ENCODE data around the gene SMARCA4.
"Not testable (repeated sequence)": the region's sequence is repeated elsewhere in the genome, so short reads cannot be mapped to it uniquely, and the experiment has no call there.

Gene SMARCA4

DNA sequence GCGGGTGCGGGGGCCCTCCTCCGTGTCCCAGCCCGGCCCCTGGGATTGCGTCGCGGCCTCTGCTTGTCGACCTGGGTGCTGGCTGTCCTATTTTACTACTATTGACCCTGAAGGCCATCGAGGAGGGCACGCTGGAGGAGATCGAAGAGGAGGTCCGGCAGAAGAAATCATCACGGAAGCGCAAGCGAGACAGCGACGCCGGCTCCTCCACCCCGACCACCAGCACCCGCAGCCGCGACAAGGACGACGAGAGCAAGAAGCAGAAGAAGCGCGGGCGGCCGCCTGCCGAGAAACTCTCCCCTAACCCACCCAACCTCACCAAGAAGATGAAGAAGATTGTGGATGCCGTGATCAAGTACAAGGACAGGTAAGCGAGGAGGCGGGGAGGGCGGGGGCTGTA lies 80.4 kb downstream of the SMARCA4 start:
- DNase-seq = no peak

DNA sequence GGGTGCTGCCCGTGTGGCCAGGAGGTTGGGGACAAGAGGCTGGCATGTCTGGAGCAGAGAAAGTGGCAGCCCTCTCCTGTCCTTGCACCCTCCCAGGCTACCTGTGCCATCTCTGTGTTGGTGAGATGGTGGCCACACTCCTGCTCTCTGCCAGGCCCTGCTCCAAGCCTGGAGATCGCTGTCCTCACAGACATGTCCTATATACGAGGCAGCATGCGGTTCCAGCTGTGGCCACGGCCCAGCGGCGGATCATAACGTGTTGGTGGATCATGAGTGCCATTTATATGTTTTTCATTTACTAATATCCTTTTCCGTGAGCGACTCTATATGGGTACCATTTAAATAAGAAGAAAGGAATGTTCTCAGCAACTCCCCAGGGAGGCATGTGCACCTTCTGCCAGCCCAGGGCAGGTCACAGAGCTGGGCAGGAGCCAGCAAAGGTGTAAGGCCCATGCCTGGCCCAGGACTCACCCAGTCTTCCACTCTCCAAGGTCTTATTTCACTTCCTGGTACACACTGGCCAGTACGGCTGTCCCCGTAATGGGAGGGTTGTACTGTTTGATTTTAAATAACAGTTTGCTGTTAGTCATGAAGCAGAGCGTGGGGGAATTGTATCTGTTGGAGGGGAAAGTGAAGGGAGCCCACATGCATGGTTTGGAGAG lies 81.3 kb downstream of the SMARCA4 start:
- DNase-seq = no peak

DNA sequence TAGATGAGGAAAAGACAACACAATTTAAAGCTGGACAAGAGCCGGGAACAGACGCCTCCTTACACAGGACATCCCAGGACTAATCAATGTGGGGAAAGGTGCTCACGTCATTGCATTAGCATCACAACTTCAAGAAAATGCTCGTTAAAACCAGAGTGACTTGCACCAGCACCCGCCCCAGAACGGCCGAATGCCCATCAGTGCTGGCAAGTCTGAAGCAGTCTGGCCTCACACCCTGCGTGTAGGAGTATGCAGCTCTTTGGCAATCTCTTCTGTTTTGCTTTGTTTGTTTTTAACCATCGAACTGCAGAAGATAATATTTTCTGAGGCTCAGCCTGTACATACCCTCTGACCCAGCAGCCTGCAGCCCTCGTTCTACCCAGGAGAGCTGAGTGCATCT lies 83.6 kb downstream of the SMARCA4 start:
- no peak for DNase-seq

DNA sequence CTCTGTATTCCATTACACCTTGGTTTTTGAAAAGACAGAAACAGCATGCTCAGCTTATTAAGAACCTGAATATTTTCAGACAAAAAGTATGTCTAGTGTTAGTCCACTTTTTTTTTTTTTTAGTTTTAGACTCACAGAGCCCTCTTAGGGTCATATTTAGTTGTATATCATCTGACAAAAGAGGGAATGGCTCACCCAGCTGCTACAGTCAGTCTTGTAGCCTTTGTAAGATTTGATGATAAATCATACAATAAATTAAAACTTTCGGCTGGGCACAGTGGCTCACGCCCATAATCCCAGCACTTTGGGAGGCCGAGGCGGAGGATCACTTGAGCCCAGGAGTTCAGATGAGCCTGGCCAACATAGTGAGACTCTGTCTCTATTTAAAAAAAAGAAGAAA lies 84.7 kb downstream of the SMARCA4 start:
- no peak for DNase-seq

DNA sequence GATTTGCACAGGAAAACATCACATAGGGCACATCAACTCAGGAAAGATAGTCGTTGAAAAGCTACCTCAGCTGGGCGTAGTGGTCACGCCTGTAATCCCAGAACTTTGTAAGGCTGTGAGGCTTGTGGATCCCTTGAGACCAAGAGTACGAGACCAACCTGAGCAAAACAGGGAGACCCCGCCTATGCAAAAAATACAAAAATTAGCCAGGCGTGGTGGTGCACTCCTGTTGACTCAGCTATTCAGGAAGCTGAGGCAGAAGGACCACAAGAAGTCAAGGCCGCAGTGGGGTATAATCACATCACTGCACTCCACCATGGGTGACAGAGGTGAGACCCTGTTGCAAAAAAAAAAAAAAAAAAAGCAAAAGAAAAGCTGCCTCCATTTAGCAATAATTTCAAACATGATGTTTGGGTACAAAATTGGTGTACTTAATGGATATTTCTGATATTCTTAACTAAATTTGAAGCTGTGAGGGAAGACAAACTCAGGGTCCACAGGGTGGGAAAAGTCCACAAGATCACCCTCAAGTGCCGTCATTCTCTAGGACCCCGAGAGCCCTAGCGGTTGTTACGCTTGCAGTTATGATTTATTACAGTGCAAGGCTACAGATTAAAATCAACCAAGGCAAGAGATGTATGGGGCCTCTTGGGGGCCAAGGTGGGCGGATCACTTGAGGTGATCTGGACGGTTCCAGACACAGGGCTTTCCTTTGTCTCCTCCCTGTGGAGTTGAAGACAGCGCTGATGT lies 86.0 kb downstream of the SMARCA4 start:
- no peak for DNase-seq

DNA sequence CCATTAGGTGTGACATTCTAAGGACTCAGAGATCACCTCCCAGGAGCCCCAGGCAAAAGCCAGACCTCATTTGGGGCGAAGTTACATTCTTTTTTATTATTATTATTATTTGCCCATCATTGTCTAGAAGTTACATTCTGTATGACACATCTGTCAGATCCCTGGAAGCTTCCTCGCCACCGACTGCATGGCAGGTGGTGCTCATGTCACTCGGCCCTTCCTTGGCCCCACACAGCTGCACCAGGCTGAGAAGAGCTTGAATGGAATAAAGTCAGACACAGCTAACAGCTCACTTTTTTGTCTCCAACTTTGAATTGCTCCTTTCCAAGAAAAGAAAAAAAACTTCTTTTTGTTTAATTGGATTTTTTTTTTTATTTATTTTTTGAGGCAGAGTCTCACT lies 87.0 kb downstream of the SMARCA4 start:
- no peak for DNase-seq

DNA sequence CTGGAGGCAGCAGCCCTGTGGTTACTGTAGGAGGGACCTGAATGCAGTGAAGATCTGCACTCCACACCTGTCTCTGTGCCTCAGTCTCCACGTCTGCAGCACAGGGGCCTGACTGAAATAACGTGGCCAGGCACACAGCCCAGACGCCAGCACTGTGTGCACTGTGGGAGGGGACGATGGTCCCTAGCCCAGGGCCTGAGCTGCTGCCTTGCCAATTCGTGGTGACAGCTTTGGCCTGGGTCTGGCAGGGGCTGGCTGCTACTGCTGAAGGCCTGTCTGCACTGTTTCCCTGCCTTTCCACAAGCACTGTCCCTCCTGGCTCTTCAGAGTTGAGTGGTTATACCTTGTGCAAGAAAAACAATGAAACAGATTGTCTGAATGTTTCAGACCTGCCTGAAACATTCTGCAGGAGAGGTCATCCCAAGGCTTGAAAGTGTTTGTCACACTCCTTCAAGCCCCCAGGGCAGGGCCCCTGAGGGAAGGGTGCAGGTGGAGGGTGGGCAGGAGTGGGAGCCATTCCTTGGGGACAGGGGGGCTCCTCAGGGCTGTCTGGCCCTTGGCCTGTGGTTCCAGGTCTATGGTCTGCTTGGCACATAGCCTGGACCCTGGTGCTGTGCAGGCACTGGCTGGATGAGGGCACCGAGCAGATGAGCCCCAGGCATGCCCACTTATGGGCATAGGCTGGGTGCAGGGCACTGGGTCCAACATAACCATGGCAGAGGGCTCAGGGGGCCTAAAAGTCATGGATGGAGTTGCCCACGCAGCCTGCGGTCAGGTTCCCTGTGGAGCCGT lies 89.7 kb downstream of the SMARCA4 start:
- DNase-seq = no peak

DNA sequence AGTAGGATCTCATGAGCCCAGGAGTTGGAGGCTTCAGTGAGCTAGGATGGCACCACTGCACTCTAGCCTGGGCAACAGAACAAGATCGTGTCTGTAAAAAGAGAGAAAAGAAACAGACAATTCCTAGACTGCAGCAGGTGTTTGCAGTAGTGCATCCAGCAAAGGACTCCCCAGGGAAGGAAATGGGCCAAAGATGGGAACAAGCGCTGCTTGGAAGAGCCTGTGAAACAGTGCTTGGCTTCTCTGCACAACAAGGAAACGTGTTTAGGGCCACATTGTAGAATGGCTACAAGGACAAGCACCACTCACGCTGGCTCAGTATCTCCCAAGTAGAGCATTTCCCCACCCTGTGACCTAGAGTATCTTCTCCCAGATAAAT lies 93.0 kb downstream of the SMARCA4 start:
- no peak for DNase-seq

DNA sequence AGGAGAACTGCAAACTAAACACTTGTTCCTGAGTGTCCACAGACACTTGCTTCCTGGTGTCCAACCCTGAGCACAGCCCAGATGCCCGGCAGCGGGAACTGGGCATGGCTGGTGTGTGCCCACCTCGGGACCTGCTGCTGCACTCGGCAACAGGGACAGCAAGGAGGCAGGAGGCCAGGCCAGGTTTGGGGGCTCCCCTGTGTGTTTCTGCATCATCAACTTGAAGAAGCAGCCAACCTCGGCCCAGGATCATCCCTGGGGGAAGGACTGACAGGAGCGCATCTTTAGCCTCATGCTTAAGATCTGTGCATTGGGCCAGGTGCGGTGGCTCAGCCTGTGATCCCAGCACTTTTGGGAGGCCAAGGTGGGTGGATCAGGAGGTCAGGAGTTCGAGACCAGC lies 93.4 kb downstream of the SMARCA4 start:
- no peak for DNase-seq

DNA sequence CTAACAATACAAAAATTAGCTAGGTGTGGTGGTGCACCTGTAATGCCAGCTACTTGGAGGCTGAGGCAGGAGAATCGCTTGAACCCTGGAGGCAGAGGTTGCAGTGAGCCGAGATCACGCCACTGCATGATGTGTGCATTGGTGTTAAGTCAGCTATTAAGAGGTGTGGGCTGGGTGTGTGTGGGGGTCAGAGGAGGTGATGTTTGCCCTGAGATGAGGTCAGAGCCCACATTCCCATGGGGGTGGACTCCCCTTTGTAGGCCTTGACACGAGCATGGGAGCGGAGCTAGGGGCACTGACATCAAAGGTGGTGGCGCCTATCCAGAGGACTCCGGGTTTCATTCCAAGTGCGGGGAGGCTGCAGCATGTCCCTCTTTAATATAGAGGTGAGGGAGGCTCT lies 93.8 kb downstream of the SMARCA4 start:
- no peak for DNase-seq

DNA sequence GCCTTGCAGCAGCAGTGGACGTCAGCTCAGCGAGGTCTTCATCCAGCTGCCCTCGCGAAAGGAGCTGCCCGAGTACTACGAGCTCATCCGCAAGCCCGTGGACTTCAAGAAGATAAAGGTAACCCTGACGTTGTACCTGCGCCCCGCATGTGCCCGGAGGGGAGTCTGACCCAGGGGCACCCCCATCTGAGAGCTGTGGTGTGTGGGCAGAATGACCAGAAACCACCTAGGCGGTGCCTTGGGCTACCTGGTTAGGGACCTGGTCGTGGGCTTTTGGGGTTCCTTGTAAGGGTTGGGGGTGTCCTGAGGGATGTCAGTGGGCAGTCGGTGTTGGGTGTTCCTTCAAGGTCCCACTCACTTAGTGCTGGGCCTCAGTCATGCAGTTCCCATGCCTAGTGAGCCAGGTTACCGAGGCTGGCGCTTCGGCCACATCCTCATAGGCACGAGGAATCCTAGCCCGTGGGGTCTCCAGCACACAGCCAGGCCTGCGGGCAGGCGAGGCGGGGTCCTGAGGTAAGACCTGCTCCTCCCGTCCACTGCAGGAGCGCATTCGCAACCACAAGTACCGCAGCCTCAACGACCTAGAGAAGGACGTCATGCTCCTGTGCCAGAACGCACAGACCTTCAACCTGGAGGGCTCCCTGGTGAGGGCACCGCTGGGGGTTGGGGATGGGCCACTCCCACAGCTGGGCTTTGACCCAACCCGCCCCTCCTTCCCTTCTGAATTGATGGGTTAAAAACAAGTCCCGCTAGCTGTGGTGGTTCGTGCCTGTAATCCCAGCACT lies 97.6 kb downstream of the SMARCA4 start:
- DNase-seq = no peak

DNA sequence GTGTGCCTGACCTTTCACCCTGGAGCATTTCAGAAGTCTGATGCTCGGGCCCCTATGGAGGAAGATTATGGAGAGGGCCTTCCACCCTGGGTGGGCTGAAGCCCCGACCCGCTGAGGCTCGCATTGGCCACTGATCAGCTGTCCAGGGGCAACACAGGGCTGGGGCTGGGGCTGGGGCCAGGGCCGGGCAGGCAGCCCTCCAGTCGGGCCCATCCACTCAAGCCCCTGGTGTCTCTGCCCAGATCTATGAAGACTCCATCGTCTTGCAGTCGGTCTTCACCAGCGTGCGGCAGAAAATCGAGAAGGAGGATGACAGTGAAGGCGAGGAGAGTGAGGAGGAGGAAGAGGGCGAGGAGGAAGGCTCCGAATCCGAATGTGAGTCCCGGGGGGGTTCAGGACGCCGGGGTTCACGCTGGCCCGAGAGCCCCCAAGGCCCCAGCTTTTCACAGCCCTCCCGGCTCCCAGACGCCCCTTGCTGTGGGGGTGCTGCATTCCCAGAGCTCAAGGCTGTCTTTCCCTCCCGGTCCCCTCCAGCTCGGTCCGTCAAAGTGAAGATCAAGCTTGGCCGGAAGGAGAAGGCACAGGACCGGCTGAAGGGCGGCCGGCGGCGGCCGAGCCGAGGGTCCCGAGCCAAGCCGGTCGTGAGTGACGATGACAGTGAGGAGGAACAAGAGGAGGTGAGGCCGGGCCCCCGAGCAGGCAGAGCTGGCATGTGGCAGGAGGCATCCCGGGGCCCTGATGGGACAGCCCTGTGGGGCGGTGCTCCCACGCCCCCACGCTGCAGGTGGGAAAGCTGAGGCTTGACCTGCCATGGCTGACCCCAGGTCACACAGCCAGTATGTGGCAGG lies 98.9 kb downstream of the SMARCA4 start:
- no peak for DNase-seq

DNA sequence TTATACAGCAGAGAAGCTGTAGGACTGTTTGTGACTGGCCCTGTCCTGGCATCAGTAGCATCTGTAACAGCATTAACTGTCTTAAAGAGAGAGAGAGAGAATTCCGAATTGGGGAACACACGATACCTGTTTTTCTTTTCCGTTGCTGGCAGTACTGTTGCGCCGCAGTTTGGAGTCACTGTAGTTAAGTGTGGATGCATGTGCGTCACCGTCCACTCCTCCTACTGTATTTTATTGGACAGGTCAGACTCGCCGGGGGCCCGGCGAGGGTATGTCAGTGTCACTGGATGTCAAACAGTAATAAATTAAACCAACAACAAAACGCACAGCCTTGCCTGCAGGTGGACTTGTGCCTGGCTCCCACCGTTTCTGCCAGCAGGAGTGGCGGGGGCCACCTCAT lies 101.1 kb downstream of the SMARCA4 start:
- no peak for DNase-seq

DNA sequence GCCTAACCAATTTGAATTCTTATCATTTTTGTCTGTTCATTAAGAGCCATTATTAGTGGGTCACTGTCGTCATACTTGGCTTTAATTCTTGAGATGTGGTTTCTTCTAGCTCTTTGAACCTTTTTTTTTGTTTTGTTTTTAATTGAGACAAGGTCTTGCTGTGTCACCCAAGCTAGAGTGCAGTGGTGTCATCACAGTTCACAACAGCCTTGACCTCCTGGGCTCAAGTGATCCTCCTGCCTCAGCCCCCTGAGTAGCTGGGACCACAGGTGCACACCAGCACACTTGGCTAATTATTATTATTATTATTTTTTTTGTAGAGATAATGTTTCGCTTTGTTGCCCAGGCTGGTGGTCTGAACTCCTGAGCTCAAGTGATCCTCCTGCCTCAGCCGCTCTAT lies 102.6 kb downstream of the SMARCA4 start:
- DNase-seq = no peak

DNA sequence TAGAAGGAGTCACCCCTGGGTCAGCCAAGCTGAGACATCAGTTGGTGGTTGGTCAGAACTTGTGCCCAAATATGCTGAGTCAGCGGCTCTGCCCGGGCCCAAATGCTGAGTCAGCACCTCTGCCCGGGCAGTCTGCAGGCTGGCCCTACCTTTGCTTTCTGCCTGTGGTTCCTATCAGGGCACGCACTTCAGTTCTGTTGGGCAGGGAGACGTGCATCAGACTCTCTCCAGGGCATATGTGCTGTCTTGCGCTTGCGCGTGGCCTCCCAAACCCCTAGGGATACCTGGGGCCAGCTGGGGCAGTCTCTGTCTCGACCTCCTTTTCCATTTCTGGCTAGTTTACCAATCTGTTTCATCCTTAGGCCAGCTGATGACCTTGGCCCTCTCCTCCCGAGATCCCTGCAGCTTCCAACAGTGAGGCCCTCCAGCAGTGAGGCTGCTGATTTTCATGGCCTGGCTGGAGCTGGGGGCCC lies 104.0 kb downstream of the SMARCA4 start:
- DNase-seq = no peak

DNA sequence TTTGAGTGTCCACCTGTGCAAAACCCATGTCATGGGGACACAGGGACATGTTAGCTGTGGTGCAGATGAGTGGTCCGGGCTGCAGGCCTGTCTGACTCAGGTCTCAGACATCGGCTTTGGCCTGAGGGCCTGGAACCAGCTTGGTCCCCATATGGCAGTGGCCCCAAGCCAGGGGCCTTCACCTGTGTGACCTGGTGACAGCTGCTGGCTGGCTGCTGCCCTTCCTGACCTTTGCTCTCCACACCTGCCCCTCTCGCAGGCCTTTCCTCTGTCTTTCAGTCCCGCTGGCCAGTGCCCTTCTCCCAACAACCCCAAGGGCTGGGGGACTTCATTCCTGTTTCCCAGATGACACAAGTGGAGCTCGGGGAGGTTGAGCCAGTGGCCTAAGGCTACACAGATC lies 105.5 kb downstream of the SMARCA4 start:
- DNase-seq = no peak

DNA sequence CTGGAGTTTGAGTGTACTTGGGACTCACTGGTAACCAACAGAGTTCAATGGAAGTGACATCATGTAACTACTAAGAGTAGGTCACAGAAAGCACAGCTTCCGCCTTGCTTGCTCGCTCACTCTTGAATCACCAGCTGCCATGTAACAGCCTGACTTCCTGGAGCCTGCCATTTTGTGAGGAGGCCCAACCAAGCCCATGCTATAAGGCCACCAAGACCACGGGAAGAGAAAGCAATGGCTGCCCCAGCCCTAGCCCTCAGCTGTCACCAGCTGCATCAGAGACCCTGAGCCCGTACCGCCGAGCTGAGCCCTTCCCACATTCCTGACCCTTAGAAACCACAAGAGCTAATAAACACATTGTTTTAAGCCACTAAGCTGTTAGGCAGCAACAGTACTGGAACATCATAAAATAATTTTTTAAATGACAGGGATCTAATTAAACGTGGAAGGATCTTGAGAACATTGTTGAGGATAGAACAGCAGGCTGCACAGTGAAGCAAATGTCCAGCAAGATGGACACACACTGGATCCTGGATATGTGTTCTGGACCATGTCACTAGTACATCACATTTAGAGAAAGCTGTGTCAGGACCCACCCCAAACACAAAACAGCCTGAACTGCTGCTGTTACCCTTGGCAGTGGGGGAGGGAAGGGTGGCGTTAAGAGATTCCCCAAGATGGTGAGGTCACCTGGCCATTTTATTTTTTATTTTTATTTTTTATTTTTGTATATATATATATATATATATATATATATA lies 106.7 kb downstream of the SMARCA4 start:
- no peak for DNase-seq

DNA sequence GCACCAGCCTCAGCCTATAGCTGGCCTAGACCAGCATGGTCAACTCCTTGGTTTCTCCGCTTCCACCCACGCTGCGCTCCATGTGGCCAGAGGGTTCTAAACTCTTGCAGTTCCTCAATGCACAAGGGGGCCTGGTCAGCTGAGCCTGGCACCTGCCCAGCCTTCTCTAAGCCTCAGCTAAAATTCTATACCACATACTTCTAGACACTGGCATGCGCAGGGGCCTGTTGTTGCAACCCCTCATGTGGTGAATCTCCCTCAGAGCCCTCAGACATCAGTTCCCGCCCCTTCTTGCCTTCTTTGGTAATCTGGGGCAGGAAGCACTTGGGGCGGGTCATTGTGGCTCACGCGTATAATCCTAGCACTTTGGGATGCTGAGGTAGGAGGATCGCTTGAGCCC lies 108.7 kb downstream of the SMARCA4 start:
- no peak for DNase-seq

DNA sequence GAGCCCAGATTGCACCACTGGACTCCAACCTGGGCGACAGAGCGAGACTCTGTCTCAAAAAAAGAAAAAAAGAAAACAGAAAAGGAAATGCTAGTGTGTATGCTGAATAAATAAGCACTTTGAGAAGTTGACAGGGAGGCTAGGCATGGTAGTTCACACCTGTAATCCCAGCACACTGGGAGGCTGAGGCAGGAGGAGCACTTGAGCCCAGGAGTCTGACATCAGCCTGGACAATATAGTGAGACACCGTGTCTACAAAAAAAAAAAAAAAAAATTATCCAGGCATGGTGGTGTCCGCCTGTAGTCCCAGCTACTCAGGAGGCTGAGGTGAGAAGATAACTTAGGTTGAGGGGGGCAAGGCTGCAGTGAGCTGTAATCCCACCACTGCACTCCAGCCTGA lies 109.3 kb downstream of the SMARCA4 start:
- no peak for DNase-seq

DNA sequence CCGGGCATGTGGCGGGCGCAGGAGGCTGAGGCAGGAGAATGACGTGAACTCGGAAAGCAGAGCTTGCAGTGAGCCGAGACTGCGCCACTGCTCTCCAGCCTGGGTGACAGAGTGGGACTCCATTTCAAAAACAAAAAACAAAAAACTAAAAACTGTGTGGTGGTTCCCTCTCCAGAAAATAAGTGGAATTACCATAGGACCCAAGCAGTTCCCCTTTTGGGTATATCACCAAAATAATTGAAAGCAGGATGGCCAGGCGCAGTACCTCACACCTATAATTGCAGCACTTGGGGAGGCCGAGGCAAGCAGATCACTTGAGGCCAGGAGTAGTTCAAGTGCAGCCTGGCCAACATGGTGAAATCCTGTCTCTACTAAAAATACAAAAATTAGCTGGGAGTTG lies 112.7 kb downstream of the SMARCA4 start:
- DNase-seq = no peak

DNA sequence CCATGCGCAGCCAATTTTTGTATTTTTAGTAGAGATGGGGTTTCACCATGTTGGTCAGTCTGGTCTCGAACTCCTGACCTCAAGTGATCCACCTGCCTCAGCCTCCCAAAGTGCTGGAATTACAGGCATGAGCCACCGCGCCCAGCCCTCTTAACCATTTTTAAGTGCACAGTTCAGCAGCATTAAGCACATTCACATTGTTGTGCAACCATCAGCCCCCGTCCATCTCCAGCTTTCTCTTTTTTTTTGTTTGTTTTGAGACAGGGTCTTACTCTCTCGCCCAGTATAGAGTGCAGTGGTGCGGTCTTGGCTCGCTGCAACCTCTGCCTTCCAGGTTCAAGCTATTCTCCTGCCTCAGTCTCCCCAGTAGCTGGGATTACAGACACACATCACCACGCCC lies 116.0 kb downstream of the SMARCA4 start:
- DNase-seq = not testable (repeated sequence)

Measured in stimulated activated CD4-positive, alpha-beta T cell treated with anti-CD3 and anti-CD28 coated beads, Interleukin-4, amount 100 ng/mL, for 4 hours (primary cell).